OCI-LY1 (cell line): ENCODE data around the gene CTNS.

ENCODE experiments used
- H2AFZ ChIP-seq: fragments of 200-600 bp; sonication (generic), shearing (Covaris generic); 2 replicates; pipeline ENCODE4 v1.6.0; 2014; ENCODE audit warnings: antibody characterized with exemption, mild to moderate bottlenecking, low read length
- H3F3A ChIP-seq: fragments of 200-600 bp; sonication (generic), shearing (Covaris generic); 2 replicates; pipeline ENCODE4 v1.6.0; 2014; ENCODE audit warnings: mild to moderate bottlenecking, antibody characterized with exemption, low read length, moderate library complexity; ENCODE audit not compliant: insufficient read depth
- H3K27ac ChIP-seq: fragments of 200-600 bp; sonication (generic); 2 replicates; pipeline ENCODE4 v1.5.1; 2014; ENCODE audit warnings: low read length, mixed run types, mild to moderate bottlenecking, low read depth; ENCODE audit not compliant: poor library complexity, severe bottlenecking
- H3K27me3 ChIP-seq: fragments of 200-600 bp; sonication (generic); 2 replicates; pipeline ENCODE4 v1.6.0; 2014; ENCODE audit warnings: antibody characterized with exemption, mild to moderate bottlenecking, low read length, moderate library complexity; ENCODE audit not compliant: insufficient read depth
- H3K36me3 ChIP-seq: fragments of 200-600 bp; sonication (generic); 2 replicates; pipeline ENCODE4 v1.6.1; 2014; ENCODE audit warnings: mild to moderate bottlenecking, antibody characterized with exemption, low read length, moderate library complexity, mixed read lengths; ENCODE audit not compliant: insufficient read depth
- H3K4me1 ChIP-seq: fragments of 200-600 bp; sonication (generic); 2 replicates; pipeline ENCODE4 v1.5.1; 2014; ENCODE audit warnings: mild to moderate bottlenecking, low read length, moderate library complexity; ENCODE audit not compliant: insufficient read depth, severe bottlenecking
- H3K4me2 ChIP-seq: fragments of 200-600 bp; sonication (generic), shearing (Covaris generic); 2 replicates; pipeline ENCODE4 v1.6.1; 2014; ENCODE audit warnings: low read length
- H3K4me3 ChIP-seq: fragments of 200-600 bp; sonication (generic); 2 replicates; pipeline ENCODE4 v1.5.1; 2014; ENCODE audit warnings: low read length, low read depth, mild to moderate bottlenecking, mixed read lengths; ENCODE audit not compliant: poor library complexity, severe bottlenecking
- H3K79me2 ChIP-seq: fragments of 200-600 bp; shearing (Covaris generic); 2 replicates; pipeline ENCODE4 v1.6.1; 2016; ENCODE audit warnings: mixed run types, low read length, mixed read lengths; ENCODE audit not compliant: insufficient read depth
- H3K9ac ChIP-seq: fragments of 200-600 bp; sonication (generic), shearing (Covaris generic); 2 replicates; pipeline ENCODE4 v1.6.1; 2014; ENCODE audit warnings: mild to moderate bottlenecking, low read length, mixed read lengths
- H3K9me2 ChIP-seq: fragments of 200-600 bp; sonication (generic), shearing (Covaris generic); 2 replicates; pipeline ENCODE4 v1.6.1; 2014; ENCODE audit warnings: low read depth, mild to moderate bottlenecking, low read length, mixed read lengths
- H3K9me3 ChIP-seq: fragments of 200-600 bp; shearing (Covaris generic); 2 replicates; pipeline ENCODE4 v1.6.1; 2014; ENCODE audit warnings: low read length, mixed read lengths
- H4K20me1 ChIP-seq: fragments of 200-600 bp; sonication (generic), shearing (Covaris generic); 2 replicates; pipeline ENCODE4 v1.6.0; 2016; ENCODE audit warnings: mild to moderate bottlenecking, low read length; ENCODE audit not compliant: insufficient read depth
- CTCF ChIP-seq: fragments of 200-600 bp; sonication (generic), shearing (Covaris generic); IDR thresholded peaks from 2 replicates; pipeline ENCODE4 v1.5.1; 2017; ENCODE audit warnings: mild to moderate bottlenecking, antibody characterized with exemption, low read length, moderate library complexity, mixed read lengths
- EZH2 ChIP-seq: fragments of 200-600 bp; sonication (generic), shearing (Covaris generic); IDR thresholded peaks from 2 replicates; pipeline ENCODE4 v1.8.0; 2017; ENCODE audit warnings: borderline replicate concordance, mixed run types, mild to moderate bottlenecking, antibody characterized with exemption, low read length, moderate library complexity, mixed read lengths

CTNS gene

GRCh38 chr17:3692346-3692745 is 55.8 kb downstream of the CTNS start:
- Histone ChIP-seq H4K20me1 (no peaks in the 10 kb centered on the region), H3K9me2 (no peaks in the 10 kb centered on the region), H3K9ac (no peak overlapping the region), H3K9me3 (no peaks in the 10 kb centered on the region), H3F3A (no peaks in the 10 kb centered on the region; the same call in 1 of the 2 replicates), H3K79me2 (peaks cover 7% of the 10 kb centered on the region; the same call in 1 of the 2 replicates), H3K27me3 (no peaks in the 10 kb centered on the region; the same call in 1 of the 2 replicates), H3K27ac (peak overlapping the region; percentile 2), H3K4me3 (no peak overlapping the region), H3K4me1 (peaks cover 64% of the 10 kb centered on the region), H3K36me3 (peaks cover 5% of the 10 kb centered on the region; the same call in 1 of the 2 replicates), H2AFZ (no peak overlapping the region), H3K4me2 (no peak overlapping the region; the same call in 1 of the 2 replicates)
- peak; percentile 33; the same call in 1 of the 2 replicates for TF ChIP-seq CTCF
- TF ChIP-seq EZH2 = no peak

- H3K9me2 ChIP-seq = no peaks in the 10 kb centered on the region
- peaks cover 5% of the 10 kb centered on the region; the same call in 1 of the 2 replicates for H3K36me3 ChIP-seq
- peak overlapping the region; percentile 2; the same call in 1 of the 2 replicates for H3K4me2 ChIP-seq
- H3F3A ChIP-seq = no peaks in the 10 kb centered on the region; the same call in 1 of the 2 replicates
- peaks cover 7% of the 10 kb centered on the region; the same call in 1 of the 2 replicates for H3K79me2 ChIP-seq
- H4K20me1 ChIP-seq = no peaks in the 10 kb centered on the region
- H3K4me3 ChIP-seq = no peak overlapping the region
- no peaks in the 10 kb centered on the region; the same call in 1 of the 2 replicates for H3K27me3 ChIP-seq
- H3K4me1 ChIP-seq = peaks cover 61% of the 10 kb centered on the region
- H3K27ac ChIP-seq = peak overlapping the region; percentile 2
- no peak overlapping the region for H3K9ac ChIP-seq
- TF ChIP-seq EZH2 = no peak
- H3K9me3 ChIP-seq = no peaks in the 10 kb centered on the region
- no peak overlapping the region for H2AFZ ChIP-seq
Measured at GRCh38 chr17:3693141-3693540, 56.6 kb downstream of the CTNS start.

GRCh38 chr17:3693829-3694231 is 57.3 kb downstream of the CTNS start:
- Histone ChIP-seq H3K4me2 (peak overlapping the region; percentile 76), H3K9ac (peak overlapping the region; percentile 73; the same call in 1 of the 2 replicates), H2AFZ (no peak overlapping the region), H3F3A (no peaks in the 10 kb centered on the region), H3K9me3 (no peaks in the 10 kb centered on the region), H3K4me1 (peaks cover 54% of the 10 kb centered on the region), H3K36me3 (no peaks in the 10 kb centered on the region; the same call in 1 of the 2 replicates), H3K27ac (peak overlapping the region; percentile 52), H4K20me1 (no peaks in the 10 kb centered on the region), H3K79me2 (peaks cover 7% of the 10 kb centered on the region; the same call in 1 of the 2 replicates), H3K9me2 (no peaks in the 10 kb centered on the region), H3K4me3 (peak overlapping the region; percentile 70), H3K27me3 (no peaks in the 10 kb centered on the region; the same call in 1 of the 2 replicates)
- no peak for TF ChIP-seq CTCF
- no peak for TF ChIP-seq EZH2
